Measurements from ENCODE around the gene C1QTNF9.
"Not testable (repeated sequence)": the region's sequence is repeated elsewhere in the genome, so short reads cannot be mapped to it uniquely, and the experiment has no call there.

C1QTNF9 gene, protein sequence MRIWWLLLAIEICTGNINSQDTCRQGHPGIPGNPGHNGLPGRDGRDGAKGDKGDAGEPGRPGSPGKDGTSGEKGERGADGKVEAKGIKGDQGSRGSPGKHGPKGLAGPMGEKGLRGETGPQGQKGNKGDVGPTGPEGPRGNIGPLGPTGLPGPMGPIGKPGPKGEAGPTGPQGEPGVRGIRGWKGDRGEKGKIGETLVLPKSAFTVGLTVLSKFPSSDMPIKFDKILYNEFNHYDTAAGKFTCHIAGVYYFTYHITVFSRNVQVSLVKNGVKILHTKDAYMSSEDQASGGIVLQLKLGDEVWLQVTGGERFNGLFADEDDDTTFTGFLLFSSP

DNA sequence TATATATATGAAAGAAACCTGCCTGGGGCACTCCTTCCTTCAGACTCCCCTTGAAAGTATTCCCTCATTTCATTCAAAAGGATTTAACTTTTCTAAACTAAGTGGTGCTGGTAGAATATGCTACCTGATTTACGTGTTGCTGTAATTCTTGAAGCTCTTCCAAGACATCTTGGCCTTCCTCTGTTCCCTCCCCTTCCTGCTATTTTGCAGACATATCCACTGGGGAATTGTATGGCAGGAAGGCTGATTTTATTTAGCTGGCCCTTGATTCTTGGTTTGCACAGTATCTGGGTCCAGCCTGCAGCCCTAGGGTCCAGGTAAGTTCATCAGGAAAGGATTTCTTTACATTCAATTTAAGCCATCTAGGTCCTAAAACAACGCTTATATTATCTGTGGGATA lies at the start of gene C1QTNF9:
C1QTNF9 (plus strand) TSS at position 281 of the 400 bp plus-strand sequence. CDS start 6,424 bp downstream, outside the sequence.
- not testable (repeated sequence) for DNase-seq

DNA sequence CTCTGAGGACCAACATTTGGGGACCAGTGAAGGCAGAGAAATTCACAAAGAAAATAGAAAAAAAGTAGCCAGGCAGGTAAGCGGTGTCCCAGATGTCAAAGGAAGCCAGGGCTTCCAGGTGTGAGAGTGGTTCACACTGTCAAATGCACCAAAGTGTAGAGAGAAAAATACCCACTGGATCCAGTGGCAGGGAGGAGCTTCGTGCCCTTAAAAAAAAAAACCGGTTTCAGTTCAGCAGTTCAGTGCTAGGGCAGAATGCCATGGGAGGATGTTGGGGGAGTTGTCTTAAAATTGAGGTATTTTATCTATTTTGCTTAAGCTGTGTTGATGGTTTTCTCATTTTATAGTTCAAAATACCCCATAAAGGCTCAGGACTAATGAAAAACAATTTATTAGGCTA lies 47.8 kb upstream of the C1QTNF9 start:
- DNase-seq, result no peak

DNA sequence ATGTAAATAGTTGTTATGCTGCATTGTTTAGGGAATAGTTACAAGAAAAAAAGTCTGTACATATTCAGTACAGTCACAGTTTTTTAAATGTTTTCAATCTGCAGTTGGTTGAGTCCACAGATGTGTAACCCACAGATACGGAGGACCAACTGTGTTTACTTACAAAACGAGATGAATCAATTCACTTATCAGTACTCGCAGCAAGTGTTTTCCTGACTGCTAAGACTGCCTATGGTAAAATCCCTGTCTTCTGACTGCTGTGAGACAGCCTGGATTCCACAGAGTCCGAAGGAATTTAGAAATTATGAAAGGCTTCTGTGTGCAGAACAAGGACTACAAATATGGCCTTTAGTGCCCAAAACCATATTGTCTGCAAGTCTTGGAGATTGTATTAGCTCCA lies 45.7 kb upstream of the C1QTNF9 start:
- DNase-seq, result no peak

DNA sequence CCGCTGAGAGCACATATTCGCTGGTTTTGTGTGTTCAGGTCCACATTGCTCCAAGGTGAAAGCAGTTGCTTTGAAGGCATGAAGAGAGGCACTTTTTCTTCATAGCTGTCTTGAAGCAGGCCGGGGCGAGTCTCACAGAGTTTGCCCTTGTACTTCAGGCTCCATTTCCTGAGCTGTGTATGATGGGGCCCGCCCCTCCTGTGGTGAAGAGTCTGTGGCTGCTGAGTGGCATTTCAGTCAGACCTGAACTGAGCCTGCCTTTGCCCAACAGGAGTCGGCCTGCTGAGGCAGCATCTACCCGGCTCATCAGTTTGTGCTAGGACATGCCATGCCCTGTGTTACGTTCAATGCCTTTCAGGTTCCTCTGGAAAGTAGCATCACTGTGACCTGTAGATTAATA lies 44.4 kb upstream of the C1QTNF9 start:
- DNase-seq, result peak; percentile 59

DNA sequence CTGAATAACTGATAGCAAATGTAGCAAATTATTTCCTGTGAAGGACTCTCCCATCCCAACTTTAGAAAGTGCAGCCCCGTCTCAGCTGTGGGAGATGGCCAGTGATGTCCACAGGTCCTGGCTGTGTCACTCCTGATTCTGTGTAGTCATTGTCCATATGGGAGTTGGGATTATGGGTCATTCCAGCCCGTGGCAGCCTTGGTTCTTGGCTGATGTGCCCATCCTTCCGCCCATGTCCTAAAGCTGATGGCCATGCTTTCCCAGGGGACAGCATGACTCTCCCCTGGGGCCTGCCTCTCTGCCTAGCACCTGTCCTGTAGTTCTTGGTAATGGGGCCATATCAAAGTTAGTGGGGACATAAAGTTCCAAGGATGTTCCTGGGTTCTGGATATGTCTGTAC lies 43.9 kb upstream of the C1QTNF9 start:
- DNase-seq, result no peak

DNA sequence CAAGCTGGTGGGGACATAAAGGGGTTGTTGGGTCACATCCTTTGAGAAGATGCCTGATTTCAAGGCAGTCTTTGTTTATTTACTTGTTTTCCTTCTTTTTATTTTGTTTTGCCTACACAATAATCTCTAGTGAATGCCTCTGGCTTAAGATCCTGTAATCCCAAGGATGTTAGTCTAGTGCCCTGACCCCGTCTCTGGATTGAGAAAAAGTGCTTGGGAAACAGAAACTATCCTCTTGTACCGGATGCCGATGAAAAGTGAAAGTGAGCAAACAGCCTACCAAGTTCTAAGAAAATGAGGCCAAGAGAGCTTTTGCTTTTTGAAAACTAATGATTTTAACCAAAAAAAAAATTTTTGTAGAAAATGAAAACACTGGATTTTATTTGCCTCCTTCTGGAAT lies 42.1 kb upstream of the C1QTNF9 start:
- no peak for DNase-seq

DNA sequence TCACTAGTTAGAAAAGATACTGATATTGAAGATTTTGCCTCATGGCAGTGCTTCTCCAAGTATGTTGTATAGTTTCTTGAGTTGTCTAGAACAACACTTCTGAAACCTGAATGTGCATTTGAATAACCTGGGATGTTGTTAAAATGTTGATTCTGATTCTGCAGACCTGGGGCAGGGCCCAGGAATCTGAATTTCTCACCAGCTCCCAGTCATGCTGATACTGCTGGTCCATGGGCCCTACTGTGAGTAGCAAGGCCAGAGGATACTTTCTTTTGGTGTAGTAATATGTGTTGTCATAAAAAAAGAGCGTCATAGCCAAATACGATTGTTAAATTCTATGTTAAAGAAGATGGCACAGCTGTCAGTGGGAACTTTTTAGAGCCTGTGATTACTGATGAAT lies 41.6 kb upstream of the C1QTNF9 start:
- no peak for DNase-seq

DNA sequence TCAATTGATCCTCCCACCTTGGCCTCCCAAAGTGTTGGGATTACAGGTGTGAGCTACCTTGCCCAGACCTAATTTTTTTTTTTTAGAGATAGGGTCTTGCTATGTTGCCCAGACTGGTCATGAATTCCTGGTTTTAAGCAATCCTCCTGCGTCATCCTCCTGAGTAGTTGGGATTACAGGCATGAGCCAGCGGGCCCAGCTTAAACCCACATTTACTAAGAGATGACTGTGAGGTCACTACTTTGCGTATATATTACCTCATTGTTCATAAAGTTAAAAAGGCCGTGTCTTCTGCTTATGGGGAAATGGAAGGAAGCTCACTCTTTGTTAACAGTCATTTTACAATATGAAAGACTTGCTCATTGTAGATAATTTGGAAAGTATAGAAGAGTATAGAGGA lies 39.6 kb upstream of the C1QTNF9 start:
- no peak for DNase-seq

DNA sequence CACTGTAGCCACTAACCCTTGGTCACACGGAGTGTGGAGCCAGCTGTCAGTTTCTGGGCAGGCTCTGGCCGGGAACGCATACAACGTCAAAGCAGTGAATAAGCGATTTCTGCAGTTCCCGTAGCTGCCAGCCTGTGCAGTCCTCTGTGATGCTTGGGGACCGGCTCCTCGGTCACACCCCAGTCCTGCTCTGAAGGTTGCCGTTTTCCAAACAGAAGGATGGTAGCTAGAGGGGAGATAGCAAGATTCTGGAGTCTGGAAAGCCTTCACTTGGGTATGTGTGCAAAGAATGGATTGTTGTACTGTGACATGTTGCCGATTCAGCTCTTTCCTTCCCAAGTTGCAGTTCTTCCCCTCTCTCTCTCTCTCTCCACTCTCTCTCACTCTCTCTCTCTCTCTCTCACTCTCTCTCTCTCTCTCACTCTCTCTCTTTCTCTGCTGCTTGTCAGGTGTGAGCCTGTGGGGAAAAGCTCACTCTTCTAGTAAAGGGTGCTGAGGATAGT lies 38.7 kb upstream of the C1QTNF9 start:
- no peak for DNase-seq

DNA sequence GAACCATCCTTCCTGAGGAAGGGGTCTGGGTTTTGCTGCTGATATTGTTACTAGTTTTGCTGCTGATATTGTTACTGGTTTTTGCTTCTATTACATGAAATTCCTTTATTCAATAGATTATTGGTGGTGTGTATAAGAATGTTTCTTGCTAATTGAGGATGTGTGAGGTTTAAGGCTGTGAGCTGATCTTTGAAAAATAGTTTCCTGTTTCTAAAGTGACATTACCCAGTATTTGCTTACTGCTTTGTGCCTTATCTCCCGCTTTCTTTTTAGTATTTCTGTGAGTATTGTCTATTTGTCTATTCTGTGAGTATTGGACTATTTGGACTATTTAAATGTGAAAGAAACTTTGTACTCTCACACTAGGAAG lies 38.2 kb upstream of the C1QTNF9 start:
- DNase-seq, result no peak

DNA sequence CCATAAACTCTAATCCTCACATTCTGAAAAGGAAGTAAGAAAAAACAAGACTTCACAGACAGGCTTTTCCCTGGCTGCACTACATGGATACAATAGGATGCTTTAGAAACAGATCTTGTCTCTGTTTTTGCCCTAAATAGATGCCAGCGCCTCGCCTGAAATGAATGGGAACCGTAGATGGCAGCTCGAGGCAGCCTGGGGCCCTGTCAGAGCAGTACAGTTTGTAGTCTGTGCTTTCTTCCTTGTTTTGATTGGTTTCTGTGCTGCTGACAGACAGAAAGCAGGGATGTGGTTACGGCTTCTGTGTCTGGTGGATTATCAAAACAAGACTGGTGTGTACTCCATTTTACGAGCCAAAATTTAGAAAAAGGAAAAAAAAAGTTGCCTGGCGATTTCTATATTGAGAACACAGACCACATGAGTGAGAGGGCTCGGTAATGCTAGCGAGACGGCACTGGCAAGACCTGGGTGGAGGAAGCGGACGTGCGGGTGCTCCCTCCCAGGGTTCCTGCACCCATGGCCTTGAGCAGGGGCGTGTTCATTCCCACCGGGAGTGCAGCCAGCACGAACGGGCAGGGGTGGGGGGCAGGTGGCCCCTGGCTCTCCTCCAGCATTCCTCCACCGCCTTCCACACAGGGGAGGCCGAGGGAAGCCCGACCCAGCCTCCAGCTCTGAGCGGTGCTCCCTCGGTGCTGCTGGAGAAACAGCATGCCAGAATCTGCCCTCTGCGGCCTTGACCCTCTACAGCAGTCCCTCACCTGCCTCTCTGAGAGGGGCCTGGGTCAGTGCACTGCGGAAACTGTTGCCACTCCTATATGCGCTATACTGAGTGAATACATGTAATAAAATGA lies 37.6 kb upstream of the C1QTNF9 start:
- DNase-seq, result no peak

DNA sequence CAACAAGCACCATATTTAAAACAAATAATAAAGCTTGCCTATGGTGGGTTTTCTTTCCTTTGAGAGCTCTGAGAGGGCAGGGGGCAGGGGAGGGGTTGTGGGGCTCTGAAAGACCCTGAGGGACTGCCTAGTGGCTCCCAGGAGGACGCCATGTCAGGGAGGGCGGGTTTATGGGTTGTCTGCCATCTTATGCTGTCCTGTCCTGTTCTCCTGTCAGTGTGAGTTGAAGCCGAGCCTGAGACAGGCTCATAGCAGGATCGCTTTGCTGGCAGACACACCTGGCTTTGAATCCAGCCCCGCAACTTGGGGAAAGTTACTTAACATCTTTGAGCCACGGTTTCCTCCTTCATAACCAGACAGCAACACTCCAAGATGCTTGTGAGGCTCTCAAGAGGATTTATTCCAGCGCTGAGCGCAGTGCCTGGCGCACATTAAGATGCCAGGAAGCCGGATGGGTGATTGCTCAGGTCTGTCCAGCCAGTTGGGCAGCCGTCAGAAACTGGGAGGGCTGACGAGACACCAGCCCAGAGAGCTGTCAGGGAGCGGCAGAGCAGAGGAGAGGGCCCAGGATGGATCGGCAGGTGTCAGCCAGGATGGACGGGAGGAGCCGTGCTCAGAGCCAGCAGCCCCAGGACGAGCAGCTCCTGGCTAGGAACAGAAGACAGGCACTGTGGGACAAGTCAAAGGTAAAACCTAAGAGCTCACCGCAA lies 36.8 kb upstream of the C1QTNF9 start:
- DNase-seq, result no peak

DNA sequence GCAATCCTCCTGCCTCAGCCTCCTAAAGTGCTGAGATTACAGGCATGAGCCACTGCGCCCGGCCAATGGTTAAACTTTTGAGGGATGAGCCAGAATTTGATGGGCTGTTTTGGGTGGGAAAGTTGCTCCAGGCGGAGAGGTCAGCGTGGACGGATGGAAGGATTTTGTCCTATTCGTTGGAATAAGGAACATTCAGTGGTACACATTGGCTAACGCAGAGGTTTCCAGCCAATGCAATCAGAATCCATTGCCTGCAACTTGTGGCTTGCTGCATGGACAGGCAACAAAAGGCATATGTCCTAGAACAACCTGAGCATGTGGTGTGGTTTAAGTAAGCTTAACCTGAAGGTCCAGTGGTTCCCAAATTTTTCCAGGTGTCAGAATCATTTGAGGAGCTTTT lies 35.5 kb upstream of the C1QTNF9 start:
- no peak for DNase-seq

DNA sequence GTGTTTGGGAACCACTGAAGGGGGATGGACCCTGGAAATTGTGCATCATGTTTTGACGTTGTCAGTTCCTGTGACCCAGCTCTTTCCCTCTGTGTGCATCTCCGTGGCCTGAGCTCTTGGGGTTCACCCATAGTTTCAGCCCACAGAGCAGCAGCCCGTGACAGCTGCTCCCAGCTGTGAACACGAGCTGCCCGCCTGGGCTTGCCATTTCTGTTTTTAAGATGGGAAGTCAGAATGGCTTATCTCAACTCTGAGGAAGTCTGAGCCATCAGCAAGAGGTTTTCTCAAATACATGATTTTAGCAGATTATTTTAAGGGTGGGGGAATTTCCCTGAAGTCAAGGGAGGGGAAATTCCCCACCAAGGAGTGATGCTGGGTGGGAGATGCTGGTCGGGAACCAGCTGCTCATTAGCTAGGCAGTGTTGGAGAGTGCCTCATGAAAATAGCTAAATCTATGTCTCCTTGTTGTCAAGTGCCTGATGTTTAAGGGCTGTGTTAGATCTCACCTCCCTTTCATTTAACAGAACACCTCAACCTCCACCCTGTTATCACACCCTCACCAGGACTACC lies 34.8 kb upstream of the C1QTNF9 start:
- peak; percentile 57 for DNase-seq

DNA sequence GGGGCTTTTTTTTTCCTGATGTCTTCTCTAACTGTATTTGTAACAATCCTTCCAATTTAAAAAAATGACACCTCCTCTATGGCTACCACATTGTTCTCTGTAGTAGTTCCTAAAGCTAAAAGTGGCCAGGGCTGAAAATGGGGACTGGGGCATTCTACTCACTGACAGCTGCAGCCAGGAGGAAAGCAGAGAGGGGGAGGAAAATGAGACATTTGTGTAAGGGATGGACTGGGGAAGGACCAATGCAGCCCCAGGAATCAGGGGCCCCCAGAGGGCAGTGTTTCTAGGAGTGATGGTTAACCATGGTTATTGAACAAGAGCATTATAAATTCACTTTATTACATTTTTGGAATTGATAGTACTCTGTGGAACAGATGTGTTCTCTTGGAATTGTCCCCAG lies 34.3 kb upstream of the C1QTNF9 start:
- DNase-seq, result no peak

DNA sequence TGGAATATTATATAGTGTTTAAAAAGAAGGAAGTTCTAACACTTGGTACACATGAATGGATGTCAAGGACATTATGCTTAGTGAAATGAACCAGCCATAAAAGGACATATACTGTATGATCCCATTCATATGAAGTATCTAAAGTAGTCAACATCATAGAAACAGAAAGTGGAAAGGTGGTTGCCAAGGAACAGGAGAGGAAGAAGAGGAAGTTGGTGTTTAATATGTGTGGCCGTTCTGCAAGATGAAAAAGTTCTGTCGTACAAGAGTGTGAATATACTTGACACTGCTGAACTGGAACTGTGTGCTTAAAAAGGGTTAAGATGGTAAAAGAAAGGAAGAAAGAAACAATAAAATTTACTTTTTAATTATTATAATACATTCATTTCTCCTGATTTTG lies 33.1 kb upstream of the C1QTNF9 start:
- DNase-seq, result no peak

DNA sequence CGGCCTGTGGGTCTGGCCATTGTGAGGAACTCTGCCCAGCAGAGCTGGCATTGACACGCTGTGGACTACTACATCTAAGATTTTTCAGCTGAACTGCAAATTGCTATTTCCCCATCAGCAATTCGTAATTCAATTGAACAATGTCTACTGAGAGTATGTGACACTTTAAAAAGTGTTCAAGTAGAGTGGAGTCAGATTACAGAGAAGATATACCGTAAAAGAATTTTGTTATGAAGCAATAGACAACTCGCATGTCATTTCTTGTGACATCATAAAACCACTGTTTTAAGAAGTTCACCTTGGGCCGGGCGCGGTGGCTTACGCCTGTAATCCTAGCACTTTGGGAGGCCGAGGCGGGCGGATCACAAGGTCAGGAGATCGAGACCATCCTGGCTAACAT lies 32.5 kb upstream of the C1QTNF9 start:
- no peak for DNase-seq

DNA sequence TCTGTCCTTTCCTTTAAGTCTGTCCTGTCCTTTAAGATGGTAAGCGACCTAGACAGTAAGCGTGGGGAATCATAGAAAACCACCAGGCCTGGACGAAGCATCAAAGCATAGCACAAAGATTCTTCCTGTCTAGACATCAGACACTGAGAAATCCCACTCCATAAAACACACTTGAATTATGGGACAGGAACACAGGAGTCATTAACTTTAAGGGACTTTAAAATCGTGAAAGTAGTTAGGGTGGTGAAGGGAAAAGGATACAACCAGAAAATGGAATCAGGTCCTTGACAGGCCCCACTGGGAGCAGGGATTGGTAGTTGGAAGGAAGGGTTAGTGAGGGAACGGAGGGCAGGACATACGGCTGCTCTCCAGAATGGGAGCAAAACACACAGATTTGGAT lies 31.6 kb upstream of the C1QTNF9 start:
- no peak for DNase-seq

DNA sequence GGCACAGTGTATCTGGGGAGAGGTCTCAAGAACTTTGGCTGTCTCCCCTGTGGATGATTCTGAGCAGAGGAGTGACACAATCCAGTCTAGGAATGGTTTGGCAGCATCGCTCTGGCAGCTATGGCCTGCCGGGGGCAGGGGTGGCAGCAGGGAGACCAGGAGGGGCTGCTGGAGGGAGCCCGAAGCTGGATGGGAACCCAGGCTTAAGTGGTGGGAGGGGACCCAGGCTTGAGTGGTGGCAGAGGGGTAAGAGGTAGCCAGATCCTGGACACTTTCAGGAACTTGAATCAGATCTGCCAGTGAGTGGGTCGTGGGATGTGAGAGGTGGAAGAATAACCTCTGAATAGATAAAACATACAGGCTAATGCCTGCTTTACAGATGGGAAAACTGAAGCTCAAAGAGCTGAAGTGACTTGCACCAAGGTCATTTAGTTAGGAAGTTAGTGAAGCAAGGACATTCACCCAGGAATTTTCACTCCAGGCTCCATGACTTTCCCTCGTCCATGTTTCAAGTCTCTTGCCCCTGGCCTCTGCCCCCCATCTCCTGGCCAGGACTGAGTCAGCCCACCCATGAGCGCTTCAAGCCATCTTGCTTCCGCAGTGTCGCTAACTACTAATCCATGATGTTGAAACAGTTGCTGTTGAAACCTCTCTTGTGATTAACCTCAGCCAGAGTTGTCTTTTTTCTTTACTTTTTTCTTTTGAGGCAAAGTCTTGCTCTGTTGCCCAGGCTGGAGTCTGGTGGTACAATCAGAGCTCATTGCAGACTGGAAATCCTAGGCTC lies 29.9 kb upstream of the C1QTNF9 start:
- DNase-seq, result no peak

DNA sequence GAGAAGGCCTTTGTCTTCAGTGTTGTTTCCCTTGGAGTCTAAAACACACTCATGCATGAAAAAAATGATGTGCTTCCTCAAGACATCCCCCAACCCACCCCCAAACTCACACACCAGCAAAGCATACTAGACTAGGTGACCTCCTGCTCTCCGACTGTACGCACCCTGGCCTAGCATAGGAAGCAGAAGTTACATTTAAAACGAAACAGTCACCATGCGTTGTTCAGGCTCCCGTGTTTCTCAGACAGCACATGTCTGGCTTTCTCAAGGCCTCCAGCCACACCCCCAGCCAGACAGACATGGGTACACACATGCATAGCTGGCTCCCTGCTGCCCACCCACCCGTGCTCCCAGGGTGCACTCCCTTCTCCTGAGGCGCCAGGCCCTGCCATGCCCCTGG lies 28.7 kb upstream of the C1QTNF9 start:
- no peak for DNase-seq

DNA sequence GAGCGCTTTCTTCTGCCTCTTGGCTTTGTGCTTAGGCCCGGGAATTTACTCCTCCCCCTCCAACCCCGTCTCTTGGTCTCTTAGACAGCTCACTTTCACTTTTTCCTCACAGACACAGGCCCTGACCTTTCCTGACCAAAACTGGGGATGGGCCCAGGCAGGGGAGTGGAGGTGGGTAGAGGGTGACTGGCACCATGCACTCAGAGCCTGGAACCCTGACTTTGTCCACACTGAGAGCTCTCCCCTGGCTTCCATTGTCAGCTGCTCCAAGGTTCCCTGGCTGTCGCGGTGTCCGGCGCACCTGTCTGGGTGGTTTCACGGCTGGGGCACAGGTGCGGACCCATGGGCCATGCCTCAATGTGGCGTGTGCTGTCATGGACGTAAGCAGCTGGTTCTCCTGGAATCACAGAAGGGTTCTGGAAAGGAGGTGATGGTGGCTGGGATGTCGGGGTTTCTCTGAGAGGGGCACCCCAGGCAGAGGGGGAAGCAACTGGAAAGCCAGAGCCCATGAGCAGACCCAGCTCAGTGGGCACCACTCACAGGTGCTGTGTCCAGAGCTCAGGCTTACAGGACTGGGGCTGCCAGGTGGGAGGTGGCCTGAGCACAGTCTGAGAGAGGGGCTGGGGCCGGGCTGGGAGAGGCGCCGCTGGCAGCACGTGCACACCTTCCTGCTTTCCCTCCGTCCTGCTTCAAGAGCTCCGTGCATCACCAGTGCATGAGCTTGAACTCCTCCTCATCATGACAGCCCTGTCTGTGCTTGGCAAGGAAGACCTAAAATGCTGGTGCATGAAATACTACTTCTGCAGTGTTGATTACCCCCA lies 28.0 kb upstream of the C1QTNF9 start:
- DNase-seq, result no peak

DNA sequence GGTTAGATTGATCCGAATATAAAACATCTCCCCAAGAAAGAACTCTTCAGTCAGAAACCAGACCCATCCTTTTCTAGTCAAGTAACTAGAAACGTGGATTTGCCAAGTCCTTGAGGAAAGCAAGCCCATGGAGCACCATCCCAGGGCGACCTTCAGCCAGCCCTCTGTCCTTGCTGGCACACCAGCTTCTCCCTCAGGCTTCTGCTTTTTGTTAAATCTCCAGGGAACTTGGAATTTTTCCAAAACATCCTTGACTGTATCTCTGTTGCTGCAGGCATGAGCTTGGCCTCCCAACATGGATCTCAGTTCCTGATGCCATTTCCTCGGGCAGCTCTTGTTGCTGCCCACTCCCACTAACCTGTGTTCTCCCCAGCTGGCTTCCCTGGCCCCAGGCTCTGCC lies 27.1 kb upstream of the C1QTNF9 start:
- DNase-seq, result no peak

All from NK-92 treated with Interleukin-12 subunit alpha and Interleukin-12 subunit beta, amount 100 ng/mL, for 24 hours (cell line).